ENCODE data around the gene MTARC1.

The MTARC1 gene

DNA sequence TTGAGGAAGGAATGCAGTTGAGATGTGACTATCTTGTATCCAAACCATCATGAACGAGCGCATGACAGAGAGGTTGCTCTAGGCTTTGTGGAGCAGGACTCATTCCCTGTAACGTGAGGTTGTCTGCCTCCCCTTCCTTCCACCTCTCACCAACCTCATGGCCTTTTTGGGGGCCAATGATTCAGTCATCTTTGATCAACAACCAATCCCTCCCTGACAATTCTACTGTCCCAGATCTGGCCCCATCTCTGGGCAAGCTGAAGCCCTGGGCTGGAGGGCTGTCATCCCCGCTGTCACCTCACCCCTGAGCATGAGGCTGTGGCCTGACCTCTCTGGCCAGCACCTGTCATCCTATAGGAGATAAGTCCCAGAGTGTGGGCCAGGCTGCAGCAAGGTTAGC is 19.7 kb downstream of the MTARC1 start:
- no peak overlapping the region for H3K9ac ChIP-seq (ENCODE audit: low read depth, low read length)
- H3K4me3 ChIP-seq (ENCODE audit: low read depth, low read length): no peak overlapping the region
- no peaks in the 10 kb centered on the region for H3K9me3 ChIP-seq (ENCODE audit: control insufficient read depth, insufficient read depth, low read length)
- H3K4me1 ChIP-seq (ENCODE audit: control insufficient read depth, insufficient read depth, low read length): peaks cover 5% of the 10 kb centered on the region
- peaks cover 17% of the 10 kb centered on the region for H3K36me3 ChIP-seq (ENCODE audit: control insufficient read depth, insufficient read depth, low read length)
- no peak overlapping the region for H3K27ac ChIP-seq (ENCODE audit: low read depth, low read length)
- no peaks in the 10 kb centered on the region for H3K27me3 ChIP-seq (ENCODE audit: control insufficient read depth, insufficient read depth, low read length)

DNA sequence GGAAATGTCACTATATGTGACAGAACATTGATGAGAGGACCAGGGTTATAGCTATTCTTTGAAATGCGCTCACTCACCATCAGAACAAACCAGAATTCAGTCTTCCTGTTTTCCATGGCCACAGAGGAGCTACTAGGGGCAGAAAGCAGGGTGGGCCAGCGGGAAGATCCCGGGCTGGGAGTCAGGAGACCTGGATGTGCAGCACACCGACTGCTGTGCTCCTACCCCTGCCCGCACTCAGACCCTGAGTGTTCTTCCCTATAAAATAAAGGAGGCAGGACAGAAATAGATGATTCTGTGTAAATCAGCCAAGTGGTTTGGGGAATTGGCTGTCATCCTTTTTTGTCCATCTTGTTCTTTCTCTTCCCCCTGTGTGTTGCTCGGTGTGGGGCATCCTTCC is 21.0 kb downstream of the MTARC1 start:
- H3K27ac ChIP-seq (ENCODE audit: low read depth, low read length): no peak overlapping the region

DNA sequence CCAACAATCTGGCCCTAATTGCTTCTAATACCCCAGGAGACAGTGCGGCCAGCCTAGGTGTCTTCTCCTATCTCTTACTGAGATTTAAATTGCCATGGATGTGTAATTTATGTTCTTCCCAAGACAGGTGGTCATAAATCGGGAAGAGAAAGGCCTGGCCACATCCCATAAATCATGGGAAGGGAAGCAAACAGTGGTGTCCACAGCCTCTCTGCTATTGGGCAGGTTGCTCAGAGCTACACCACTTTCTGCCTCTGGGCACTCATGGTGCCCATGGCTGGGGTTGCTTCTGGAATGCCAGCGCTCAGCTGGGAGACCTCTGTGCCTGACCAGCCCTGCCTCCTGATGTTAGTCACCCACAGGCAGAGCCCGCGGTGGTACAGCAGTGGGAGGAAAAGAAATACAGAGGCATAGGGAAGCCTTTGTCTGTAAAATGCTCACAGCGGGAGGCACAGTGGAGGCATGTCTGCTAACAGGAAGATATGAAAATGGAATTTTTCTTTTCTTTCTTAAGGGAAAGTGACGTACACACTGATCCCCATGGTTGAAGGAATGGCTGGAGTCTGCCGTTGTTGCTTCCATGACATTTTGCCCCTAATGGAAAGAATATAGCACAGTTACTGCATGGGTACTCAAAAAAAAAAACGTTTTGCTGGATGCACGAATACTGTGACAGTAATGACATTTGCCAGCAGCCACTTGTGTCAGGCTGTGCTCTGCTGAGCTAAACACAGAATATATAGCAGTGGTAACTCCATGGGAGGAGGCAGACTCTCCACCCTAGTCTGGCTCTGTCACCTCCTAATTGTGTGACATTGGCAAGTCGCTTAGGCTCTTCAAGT is 21.9 kb downstream of the MTARC1 start:
- Histone ChIP-seq H3K27ac (ENCODE audit: low read depth, low read length) (no peak overlapping the region), H3K4me3 (ENCODE audit: low read depth, low read length) (no peak overlapping the region), H3K4me1 (ENCODE audit: control insufficient read depth, insufficient read depth, low read length) (peaks cover 5% of the 10 kb centered on the region), H3K9me3 (ENCODE audit: control insufficient read depth, insufficient read depth, low read length) (no peaks in the 10 kb centered on the region), H3K27me3 (ENCODE audit: control insufficient read depth, insufficient read depth, low read length) (no peaks in the 10 kb centered on the region), H3K36me3 (ENCODE audit: control insufficient read depth, insufficient read depth, low read length) (peaks cover 28% of the 10 kb centered on the region), H3K9ac (ENCODE audit: low read depth, low read length) (no peak overlapping the region)

More for the DNA sequence above, 21.0 kb downstream of the MTARC1 start:
- H3K4me1 ChIP-seq (ENCODE audit: control insufficient read depth, insufficient read depth, low read length): peaks cover 5% of the 10 kb centered on the region
- H3K4me3 ChIP-seq (ENCODE audit: low read depth, low read length): no peak overlapping the region
- no peaks in the 10 kb centered on the region for H3K9me3 ChIP-seq (ENCODE audit: control insufficient read depth, insufficient read depth, low read length)
- H3K36me3 ChIP-seq (ENCODE audit: control insufficient read depth, insufficient read depth, low read length): peaks cover 22% of the 10 kb centered on the region
- no peaks in the 10 kb centered on the region for H3K27me3 ChIP-seq (ENCODE audit: control insufficient read depth, insufficient read depth, low read length)
- H3K9ac ChIP-seq (ENCODE audit: low read depth, low read length): no peak overlapping the region

DNA sequence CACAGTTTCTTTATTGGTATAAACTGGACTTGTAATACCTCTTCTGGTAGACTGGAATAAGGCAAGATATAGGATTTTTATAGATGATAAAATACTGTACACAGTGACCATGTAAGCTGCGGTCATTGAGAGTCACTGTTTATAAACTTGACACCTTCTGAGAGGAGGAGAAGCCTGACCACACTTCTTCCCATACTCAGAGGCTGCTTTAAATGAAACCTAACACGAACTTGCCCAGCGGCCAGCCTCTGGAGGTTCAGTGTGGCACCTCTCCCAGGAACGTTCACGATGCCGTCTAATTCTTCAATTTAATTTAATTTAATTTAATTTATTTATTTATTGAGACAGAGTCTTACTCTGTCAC is 22.5 kb downstream of the MTARC1 start:
- Histone ChIP-seq H3K4me1 (ENCODE audit: control insufficient read depth, insufficient read depth, low read length) (peaks cover 5% of the 10 kb centered on the region), H3K27ac (ENCODE audit: low read depth, low read length) (no peak overlapping the region), H3K9ac (ENCODE audit: low read depth, low read length) (no peak overlapping the region), H3K4me3 (ENCODE audit: low read depth, low read length) (no peak overlapping the region), H3K27me3 (ENCODE audit: control insufficient read depth, insufficient read depth, low read length) (no peaks in the 10 kb centered on the region), H3K36me3 (ENCODE audit: control insufficient read depth, insufficient read depth, low read length) (peaks cover 32% of the 10 kb centered on the region), H3K9me3 (ENCODE audit: control insufficient read depth, insufficient read depth, low read length) (no peaks in the 10 kb centered on the region)

DNA sequence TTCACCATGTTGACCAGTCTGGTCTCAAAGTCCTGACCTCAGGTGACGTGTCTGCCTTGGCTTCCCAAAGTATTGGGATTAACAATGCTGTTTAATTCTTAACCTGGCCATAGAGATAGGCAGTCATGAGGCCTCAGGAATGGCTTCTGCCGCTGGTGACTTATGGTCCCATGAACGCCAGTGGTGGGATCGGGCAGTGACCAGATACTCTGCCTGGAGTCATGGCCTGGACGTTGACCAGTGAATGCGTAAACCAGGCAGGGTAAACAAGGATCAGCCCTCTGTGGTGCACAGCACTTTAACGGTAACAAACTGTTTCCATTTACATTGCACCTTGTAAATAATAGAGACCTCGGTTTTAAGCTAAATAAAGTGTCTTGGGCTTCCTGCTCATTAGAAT is 23.0 kb downstream of the MTARC1 start:
- Histone ChIP-seq H3K9me3 (ENCODE audit: control insufficient read depth, insufficient read depth, low read length) (no peaks in the 10 kb centered on the region), H3K9ac (ENCODE audit: low read depth, low read length) (no peak overlapping the region), H3K4me1 (ENCODE audit: control insufficient read depth, insufficient read depth, low read length) (peaks cover 5% of the 10 kb centered on the region), H3K27me3 (ENCODE audit: control insufficient read depth, insufficient read depth, low read length) (no peaks in the 10 kb centered on the region), H3K36me3 (ENCODE audit: control insufficient read depth, insufficient read depth, low read length) (peaks cover 36% of the 10 kb centered on the region), H3K27ac (ENCODE audit: low read depth, low read length) (no peak overlapping the region), H3K4me3 (ENCODE audit: low read depth, low read length) (no peak overlapping the region)

DNA sequence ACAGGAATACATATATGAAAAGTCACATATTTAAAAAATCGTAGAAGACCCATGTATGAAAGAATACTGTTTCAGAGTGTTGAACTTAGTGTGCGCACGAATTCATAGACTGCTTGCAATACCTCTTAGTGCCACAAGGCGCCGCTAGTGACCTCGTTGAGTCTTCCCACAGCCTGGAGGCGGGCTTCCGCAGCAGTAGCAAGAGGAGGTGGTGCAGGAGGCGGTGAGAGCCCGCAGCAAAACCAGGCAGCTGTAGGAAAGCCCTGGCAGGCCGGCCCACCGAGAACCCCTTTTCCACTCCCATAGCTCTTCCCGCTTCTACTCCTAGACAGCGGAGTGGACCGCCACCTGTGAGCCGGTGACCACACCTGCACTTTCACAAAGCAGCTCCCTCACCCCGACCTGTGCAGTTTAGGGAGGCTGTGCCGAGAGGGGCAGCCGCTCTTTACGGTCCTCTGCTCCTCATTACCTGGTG is 23.5 kb downstream of the MTARC1 start:
- no peaks in the 10 kb centered on the region for H3K27me3 ChIP-seq (ENCODE audit: control insufficient read depth, insufficient read depth, low read length)
- H3K27ac ChIP-seq (ENCODE audit: low read depth, low read length): no peak overlapping the region
- H3K4me1 ChIP-seq (ENCODE audit: control insufficient read depth, insufficient read depth, low read length): peaks cover 5% of the 10 kb centered on the region
- peak overlapping the region; percentile 43 for H3K4me3 ChIP-seq (ENCODE audit: low read depth, low read length)
- no peaks in the 10 kb centered on the region for H3K9me3 ChIP-seq (ENCODE audit: control insufficient read depth, insufficient read depth, low read length)
- peaks cover 36% of the 10 kb centered on the region for H3K36me3 ChIP-seq (ENCODE audit: control insufficient read depth, insufficient read depth, low read length)
- H3K9ac ChIP-seq (ENCODE audit: low read depth, low read length): no peak overlapping the region

DNA sequence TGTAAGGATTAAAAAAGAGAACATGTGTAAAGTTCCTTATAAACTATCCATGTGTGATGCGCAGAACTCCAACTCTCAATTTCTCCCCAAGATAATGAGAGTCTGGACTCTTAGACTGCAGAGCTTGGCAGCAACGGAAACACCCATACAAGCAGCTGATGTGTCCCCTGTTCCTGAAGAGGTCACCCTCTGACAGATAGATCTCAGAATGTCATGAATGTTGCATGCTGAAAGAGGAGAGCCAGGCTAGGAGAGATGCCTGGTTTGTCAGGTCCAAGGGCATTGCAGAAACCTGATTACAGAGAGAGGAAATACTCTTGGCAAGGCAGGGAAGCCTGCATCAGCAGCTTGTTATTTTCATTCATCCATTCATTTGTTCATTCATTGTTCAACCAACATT is 24.2 kb downstream of the MTARC1 start:
- Histone ChIP-seq H3K9me3 (ENCODE audit: control insufficient read depth, insufficient read depth, low read length) (no peaks in the 10 kb centered on the region), H3K36me3 (ENCODE audit: control insufficient read depth, insufficient read depth, low read length) (peaks cover 35% of the 10 kb centered on the region), H3K9ac (ENCODE audit: low read depth, low read length) (no peak overlapping the region), H3K4me3 (ENCODE audit: low read depth, low read length) (no peak overlapping the region), H3K4me1 (ENCODE audit: control insufficient read depth, insufficient read depth, low read length) (peaks cover 5% of the 10 kb centered on the region), H3K27me3 (ENCODE audit: control insufficient read depth, insufficient read depth, low read length) (no peaks in the 10 kb centered on the region), H3K27ac (ENCODE audit: low read depth, low read length) (no peak overlapping the region)

DNA sequence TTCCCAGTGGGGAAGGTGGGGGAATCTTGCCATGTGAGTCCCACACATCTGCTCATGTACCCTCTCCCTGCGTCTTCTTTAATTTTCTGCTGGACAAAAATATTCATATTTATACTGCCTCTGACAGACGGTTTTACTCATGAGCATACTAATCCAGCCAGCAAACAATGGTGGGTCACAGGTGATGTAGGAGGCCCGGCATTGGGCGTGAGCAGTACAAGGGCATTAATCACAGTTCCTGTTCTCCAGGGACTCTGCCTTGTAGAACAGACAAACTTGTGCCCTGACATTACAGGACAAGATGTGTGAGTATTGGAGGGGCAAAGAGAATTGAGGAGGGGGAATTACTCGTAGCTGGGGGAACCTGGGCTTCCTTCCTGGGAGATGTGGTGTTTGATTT is 25.0 kb downstream of the MTARC1 start:
- Histone ChIP-seq H3K4me3 (ENCODE audit: low read depth, low read length) (no peak overlapping the region), H3K36me3 (ENCODE audit: control insufficient read depth, insufficient read depth, low read length) (peaks cover 35% of the 10 kb centered on the region), H3K27me3 (ENCODE audit: control insufficient read depth, insufficient read depth, low read length) (no peaks in the 10 kb centered on the region), H3K27ac (ENCODE audit: low read depth, low read length) (no peak overlapping the region), H3K9me3 (ENCODE audit: control insufficient read depth, insufficient read depth, low read length) (no peaks in the 10 kb centered on the region), H3K4me1 (ENCODE audit: control insufficient read depth, insufficient read depth, low read length) (peaks cover 5% of the 10 kb centered on the region), H3K9ac (ENCODE audit: low read depth, low read length) (no peak overlapping the region)

DNA sequence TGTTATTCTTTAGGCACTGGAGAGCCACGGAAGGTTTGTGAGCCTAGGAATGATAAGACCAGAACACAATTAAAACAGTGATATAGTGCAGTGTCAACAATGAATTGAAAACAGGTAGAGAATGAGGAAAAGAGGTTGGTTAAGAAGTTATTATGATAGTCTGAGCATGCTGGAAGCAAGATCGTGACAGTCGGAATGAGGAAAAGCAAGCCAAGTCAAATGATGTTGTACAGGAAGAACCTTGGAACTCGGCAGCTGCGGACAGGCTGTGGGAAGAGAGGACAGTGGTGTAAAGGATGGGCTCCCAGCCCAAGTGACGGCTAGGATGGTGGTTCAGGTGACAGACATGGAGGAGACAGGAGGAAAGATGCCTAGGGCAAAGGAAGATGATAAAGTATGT is 25.6 kb downstream of the MTARC1 start:
- Histone ChIP-seq H3K27me3 (ENCODE audit: control insufficient read depth, insufficient read depth, low read length) (no peaks in the 10 kb centered on the region), H3K36me3 (ENCODE audit: control insufficient read depth, insufficient read depth, low read length) (peaks cover 35% of the 10 kb centered on the region), H3K9me3 (ENCODE audit: control insufficient read depth, insufficient read depth, low read length) (no peaks in the 10 kb centered on the region), H3K4me1 (ENCODE audit: control insufficient read depth, insufficient read depth, low read length) (peaks cover 5% of the 10 kb centered on the region), H3K9ac (ENCODE audit: low read depth, low read length) (no peak overlapping the region), H3K4me3 (ENCODE audit: low read depth, low read length) (no peak overlapping the region), H3K27ac (ENCODE audit: low read depth, low read length) (no peak overlapping the region)

DNA sequence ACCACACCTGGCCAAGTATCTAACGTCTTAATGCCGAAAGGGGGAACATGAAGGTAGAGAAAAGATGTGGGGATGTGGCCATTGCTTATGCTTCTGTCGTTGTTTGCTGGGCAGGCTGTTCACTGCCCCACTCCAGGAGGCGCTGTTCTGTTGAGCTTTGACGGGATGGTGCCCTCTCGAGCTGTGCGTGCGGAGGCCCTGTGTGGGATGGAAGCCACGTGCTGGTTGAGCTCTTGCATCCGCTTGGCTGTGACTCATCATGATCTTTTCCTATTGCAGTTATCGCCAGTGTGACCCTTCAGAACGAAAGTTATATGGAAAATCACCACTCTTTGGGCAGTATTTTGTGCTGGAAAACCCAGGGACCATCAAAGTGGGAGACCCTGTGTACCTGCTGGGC is 26.3 kb downstream of the MTARC1 start:
- no peak overlapping the region for H3K9ac ChIP-seq (ENCODE audit: low read depth, low read length)
- H3K27me3 ChIP-seq (ENCODE audit: control insufficient read depth, insufficient read depth, low read length): no peaks in the 10 kb centered on the region
- no peaks in the 10 kb centered on the region for H3K9me3 ChIP-seq (ENCODE audit: control insufficient read depth, insufficient read depth, low read length)
- no peak overlapping the region for H3K27ac ChIP-seq (ENCODE audit: low read depth, low read length)
- no peak overlapping the region for H3K4me3 ChIP-seq (ENCODE audit: low read depth, low read length)
- H3K36me3 ChIP-seq (ENCODE audit: control insufficient read depth, insufficient read depth, low read length): peaks cover 35% of the 10 kb centered on the region
- H3K4me1 ChIP-seq (ENCODE audit: control insufficient read depth, insufficient read depth, low read length): peaks cover 7% of the 10 kb centered on the region

DNA sequence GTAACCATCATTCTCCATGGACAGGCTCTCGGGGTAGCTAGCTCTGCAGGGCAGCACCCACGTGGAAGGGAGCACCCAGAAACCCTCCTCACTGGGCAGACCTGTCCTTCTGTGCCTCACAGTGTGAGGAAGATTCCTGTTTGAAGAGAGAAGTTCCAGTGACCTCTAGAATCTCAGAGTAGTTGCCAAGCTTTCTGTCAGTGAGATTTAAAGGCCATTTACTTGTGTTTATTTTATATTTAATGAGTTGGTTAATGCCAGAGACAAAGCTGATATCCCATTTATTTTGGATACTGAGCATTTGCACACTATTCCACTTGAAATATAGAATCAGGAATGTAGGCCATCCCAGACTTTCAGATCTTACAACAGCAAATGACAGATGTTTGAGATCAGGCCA is 28.7 kb downstream of the MTARC1 start:
- no peaks in the 10 kb centered on the region for H3K9me3 ChIP-seq (ENCODE audit: control insufficient read depth, insufficient read depth, low read length)
- peaks cover 18% of the 10 kb centered on the region for H3K4me1 ChIP-seq (ENCODE audit: control insufficient read depth, insufficient read depth, low read length)
- H3K9ac ChIP-seq (ENCODE audit: low read depth, low read length): no peak overlapping the region
- H3K4me3 ChIP-seq (ENCODE audit: low read depth, low read length): no peak overlapping the region
- H3K27ac ChIP-seq (ENCODE audit: low read depth, low read length): no peak overlapping the region
- peaks cover 31% of the 10 kb centered on the region for H3K36me3 ChIP-seq (ENCODE audit: control insufficient read depth, insufficient read depth, low read length)
- no peaks in the 10 kb centered on the region for H3K27me3 ChIP-seq (ENCODE audit: control insufficient read depth, insufficient read depth, low read length)

All from HUES48 (cell line).